ENCODE results near the gene TPT1. TPM values are rescaled to one million over a fixed set of nuclear protein-coding genes. Genes with fewer than 3 reads are reported as not detected.
"Not testable (repeated sequence)": the region's sequence is repeated elsewhere in the genome, so short reads cannot be mapped to it uniquely, and the experiment has no call there.

Gene TPT1
- total RNA-seq, 2 experiments from 2014 or later, result 3,533 to 3,563 TPM

DNA sequence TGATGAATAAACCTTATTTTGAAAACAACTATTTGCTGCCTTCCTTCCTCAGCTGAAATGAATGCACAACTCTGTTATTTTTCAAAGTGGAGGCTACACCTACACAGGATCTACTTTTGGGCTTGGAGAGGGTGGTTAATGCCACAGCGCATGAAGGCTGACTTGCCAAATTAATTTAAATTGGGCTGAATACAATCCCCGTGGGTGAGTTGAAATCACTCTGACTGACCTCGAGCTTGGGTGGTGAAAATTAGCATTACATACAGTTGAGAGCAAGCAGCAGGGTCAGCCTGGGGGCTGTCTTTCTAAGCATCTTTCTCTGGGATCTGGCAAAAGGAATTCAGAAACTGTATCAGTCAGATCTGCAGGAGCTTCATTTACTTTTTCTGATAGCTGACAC lies 38.5 kb downstream of the TPT1 start:
- ChIA-PET CTCF (interaction anchor here (1.1 to 2.0 kb wide), 4 partner anchors 11 to 256 kb away, joined by 3 to 11 read pairs (median 3); no protein-coding TSS in a partner anchor), POLR2A (no interaction called here)
- Mint-ChIP-seq H3K4me3 (no peak overlapping the region), H3K27me3 (peaks cover 2% of the 10 kb centered on the region), H3K36me3 (ENCODE audit: low read depth) (no peaks in the 10 kb centered on the region), H3K27ac (no peak overlapping the region), H3K4me1 (ENCODE audit: low read depth) (peaks cover 15% of the 10 kb centered on the region), H3K9me3 (no peaks in the 10 kb centered on the region)
- intact Hi-C loops (cut with micrococcal nuclease), result no loop called here
- TF ChIP-seq, protein P1, sequence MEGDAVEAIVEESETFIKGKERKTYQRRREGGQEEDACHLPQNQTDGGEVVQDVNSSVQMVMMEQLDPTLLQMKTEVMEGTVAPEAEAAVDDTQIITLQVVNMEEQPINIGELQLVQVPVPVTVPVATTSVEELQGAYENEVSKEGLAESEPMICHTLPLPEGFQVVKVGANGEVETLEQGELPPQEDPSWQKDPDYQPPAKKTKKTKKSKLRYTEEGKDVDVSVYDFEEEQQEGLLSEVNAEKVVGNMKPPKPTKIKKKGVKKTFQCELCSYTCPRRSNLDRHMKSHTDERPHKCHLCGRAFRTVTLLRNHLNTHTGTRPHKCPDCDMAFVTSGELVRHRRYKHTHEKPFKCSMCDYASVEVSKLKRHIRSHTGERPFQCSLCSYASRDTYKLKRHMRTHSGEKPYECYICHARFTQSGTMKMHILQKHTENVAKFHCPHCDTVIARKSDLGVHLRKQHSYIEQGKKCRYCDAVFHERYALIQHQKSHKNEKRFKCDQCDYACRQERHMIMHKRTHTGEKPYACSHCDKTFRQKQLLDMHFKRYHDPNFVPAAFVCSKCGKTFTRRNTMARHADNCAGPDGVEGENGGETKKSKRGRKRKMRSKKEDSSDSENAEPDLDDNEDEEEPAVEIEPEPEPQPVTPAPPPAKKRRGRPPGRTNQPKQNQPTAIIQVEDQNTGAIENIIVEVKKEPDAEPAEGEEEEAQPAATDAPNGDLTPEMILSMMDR (IDR thresholded peaks at IDR 0.05), result no peak
- no peak for ATAC-seq
- DNase-seq, result no peak

DNA sequence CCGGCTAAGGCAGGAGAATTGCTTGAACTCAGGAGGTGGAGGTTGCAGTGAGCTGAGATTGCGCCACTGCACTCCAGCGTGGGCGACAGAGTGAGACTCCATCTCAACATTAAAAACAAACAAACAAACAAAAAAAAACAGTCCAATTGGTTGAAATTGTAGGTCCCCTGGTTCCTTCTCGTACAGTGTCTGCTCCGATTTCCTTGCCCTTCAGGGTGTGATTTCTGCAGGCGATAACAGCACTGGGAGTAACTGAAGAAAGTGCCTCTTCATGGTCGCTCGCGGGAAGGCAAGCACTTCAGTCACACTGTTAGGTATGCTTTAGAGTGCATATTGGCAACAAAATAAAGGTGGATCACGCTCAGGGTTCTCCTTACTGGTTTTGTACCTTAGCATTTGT lies 39.7 kb downstream of the TPT1 start:
- ATAC-seq (no peak), DNase-seq (no peak)
- intact Hi-C loops (cut with micrococcal nuclease), result no loop called here
- H3K9me3 Mint-ChIP-seq, result no peaks in the 10 kb centered on the region
- CTCF ChIA-PET, result no interaction called here
- TF ChIP-seq, protein P1 (IDR thresholded peaks at IDR 0.05), result no peak
- POLR2A ChIA-PET, result no interaction called here
- H3K4me3 Mint-ChIP-seq, result no peak overlapping the region
- peaks cover 5% of the 10 kb centered on the region for H3K36me3 Mint-ChIP-seq (ENCODE audit: low read depth)
- peaks cover 2% of the 10 kb centered on the region for H3K27me3 Mint-ChIP-seq
- H3K27ac Mint-ChIP-seq, result no peak overlapping the region
- H3K4me1 Mint-ChIP-seq (ENCODE audit: low read depth), result peaks cover 24% of the 10 kb centered on the region

DNA sequence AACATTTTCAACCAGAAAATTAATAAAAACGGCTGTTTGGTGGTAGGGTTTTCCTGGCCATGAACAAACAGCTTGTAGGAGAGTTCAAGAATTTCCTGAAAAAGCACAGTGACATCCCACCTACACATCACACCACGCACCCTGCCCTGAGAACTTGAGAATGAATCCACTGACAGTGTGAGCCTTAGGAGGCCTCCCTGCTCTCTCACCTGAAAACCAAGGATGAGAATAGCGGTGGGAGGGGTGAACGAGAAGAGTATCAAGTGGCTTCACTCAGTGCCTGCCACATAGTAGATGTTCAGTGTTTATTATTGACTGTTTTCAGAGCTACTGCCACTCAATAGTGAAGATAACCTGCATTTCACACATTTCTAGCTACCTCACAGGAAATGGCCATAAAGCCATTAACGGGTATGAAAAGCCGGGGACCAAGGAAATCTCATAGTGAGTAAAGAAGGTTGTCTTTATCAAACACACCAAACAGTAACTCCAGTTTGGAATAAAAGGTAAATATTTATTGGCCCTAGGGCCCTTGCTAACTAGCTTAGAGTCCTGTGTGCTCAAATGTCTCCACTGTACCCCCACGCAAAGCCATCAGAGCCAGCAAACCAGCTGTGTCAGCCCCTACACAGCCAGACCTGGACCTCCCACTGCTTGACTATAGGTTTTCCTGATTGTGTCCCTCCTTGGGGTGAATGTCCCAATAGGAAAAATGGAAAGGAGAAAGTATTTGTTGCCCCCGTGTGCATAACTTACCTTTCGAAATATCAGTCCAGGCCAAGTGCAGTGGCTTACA lies 40.6 kb downstream of the TPT1 start:
- ATAC-seq (no peak), DNase-seq (no peak)
- Mint-ChIP-seq H3K4me1 (ENCODE audit: low read depth) (peaks cover 32% of the 10 kb centered on the region), H3K9me3 (no peaks in the 10 kb centered on the region), H3K27me3 (peaks cover 2% of the 10 kb centered on the region), H3K36me3 (ENCODE audit: low read depth) (peaks cover 5% of the 10 kb centered on the region), H3K4me3 (no peak overlapping the region), H3K27ac (no peak overlapping the region)
- CTCF ChIA-PET, result interaction anchor here (1.1 to 5.3 kb wide), 2 partner anchors 9 to 254 kb away, joined by 5 to 32 read pairs; no protein-coding TSS in a partner anchor
- TF ChIP-seq, protein P1 (IDR thresholded peaks at IDR 0.05), result no peak
- POLR2A ChIA-PET, result interaction anchor here (0.8 kb wide), 1 partner anchor 245 kb away, joined by 3 read pairs; no protein-coding TSS in a partner anchor
- intact Hi-C loops (cut with micrococcal nuclease), result no loop called here

DNA sequence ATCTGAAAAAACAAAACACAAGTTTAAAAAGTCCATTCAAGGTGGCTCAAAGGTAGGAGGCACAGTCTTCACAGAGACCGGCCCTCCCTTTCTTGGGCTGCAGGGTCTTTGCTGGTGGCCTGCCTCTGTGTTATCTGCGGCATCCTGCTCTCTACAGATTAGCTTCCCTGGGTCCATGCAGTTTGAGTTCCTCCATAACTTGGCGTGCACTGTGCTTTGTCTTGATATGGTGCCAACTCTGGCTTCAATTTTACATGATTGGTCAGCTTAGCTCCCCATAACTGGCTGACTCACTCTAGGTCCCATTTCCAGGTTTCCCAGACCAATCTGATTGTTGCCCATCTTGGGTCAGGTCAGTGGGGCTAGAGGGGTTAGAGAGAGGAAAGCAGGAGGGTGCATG lies 41.8 kb downstream of the TPT1 start:
- intact Hi-C loops (cut with micrococcal nuclease), result no loop called here
- DNase-seq (no peak), ATAC-seq (no peak)
- Mint-ChIP-seq H3K4me1 (ENCODE audit: low read depth) (peaks cover 34% of the 10 kb centered on the region), H3K4me3 (no peak overlapping the region), H3K27me3 (peaks cover 2% of the 10 kb centered on the region), H3K9me3 (no peaks in the 10 kb centered on the region), H3K27ac (no peak overlapping the region), H3K36me3 (ENCODE audit: low read depth) (peaks cover 5% of the 10 kb centered on the region)
- ChIA-PET CTCF (interaction anchor here (1.2 to 5.3 kb wide), 4 partner anchors 10 to 252 kb away, joined by 4 to 32 read pairs (median 13); no protein-coding TSS in a partner anchor), POLR2A (no interaction called here)
- TF ChIP-seq, protein P1 (IDR thresholded peaks at IDR 0.05), result no peak

DNA sequence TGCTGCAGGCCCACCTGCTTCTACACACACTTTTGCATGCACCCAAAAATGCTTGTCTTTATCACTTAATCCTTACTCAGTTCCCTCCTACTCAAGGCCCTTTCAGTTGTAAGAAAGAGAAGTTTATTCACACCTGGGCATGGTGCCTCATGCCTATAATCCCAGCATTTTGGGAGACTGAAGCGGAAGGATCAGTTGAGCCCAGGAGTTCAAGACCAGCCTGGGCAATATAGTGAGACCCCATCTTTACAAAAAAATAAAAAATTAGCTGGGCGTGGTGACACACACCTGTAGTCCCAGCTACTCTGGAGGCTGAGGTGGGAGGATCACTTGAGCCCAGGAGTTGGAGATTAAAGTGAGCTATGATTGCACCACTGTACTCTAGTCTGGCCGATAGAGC lies 42.4 kb downstream of the TPT1 start:
- CTCF ChIA-PET, result interaction anchor here (1.1 to 5.3 kb wide), 8 partner anchors 10 to 251 kb away, joined by 3 to 32 read pairs (median 4); no protein-coding TSS in a partner anchor
- ATAC-seq; H3K27ac Mint-ChIP-seq; H3K27me3 Mint-ChIP-seq; intact Hi-C loops (cut with micrococcal nuclease); DNase-seq; H3K4me3 Mint-ChIP-seq; H3K9me3 Mint-ChIP-seq; H3K36me3 Mint-ChIP-seq (ENCODE audit: low read depth): not testable (repeated sequence)
- POLR2A ChIA-PET, result interaction anchor here (0.8 kb wide), 1 partner anchor 36 kb away, joined by 4 read pairs; no protein-coding TSS in a partner anchor
- H3K4me1 Mint-ChIP-seq (ENCODE audit: low read depth), result peaks cover 34% of the 10 kb centered on the region
